GM21619 (cell line): ENCODE measurements around the gene MRPL4.
A peak's percentile ranks its signal among the peaks of the same experiment; 100 is the strongest.
"Not testable (repeated sequence)": the region's sequence is repeated elsewhere in the genome, so short reads cannot be mapped to it uniquely, and the experiment has no call there.

Source experiments
- ATAC-seq: cut with Tn5 transposase; IDR thresholded peaks from one replicate; pipeline ENCODE4 v1.9.1; 2021; ENCODE audit not compliant: unreplicated experiment

The MRPL4 gene

GRCh38 chr19:10230173-10230860, 21.7 kb upstream of the MRPL4 start:
- no peak for ATAC-seq

- peak; percentile 28 for ATAC-seq
Measured at GRCh38 chr19:10230861-10231611, 21.0 kb upstream of the MRPL4 start, which contains the start of gene S1PR2. S1PR2 (minus strand) TSS chr19:10231331; CDS start chr19:10224905, 6,426 bp downstream.

- ATAC-seq: no peak
Measured at GRCh38 chr19:10231612-10232228, 20.3 kb upstream of the MRPL4 start.

GRCh38 chr19:10233946-10234345, 18.1 kb upstream of the MRPL4 start:
- ATAC-seq: no peak

GRCh38 chr19:10235003-10235402, 17.0 kb upstream of the MRPL4 start:
- ATAC-seq: no peak

- not testable (repeated sequence) for ATAC-seq
Measured at GRCh38 chr19:10235409-10235808, 16.6 kb upstream of the MRPL4 start.

GRCh38 chr19:10237702-10238101, 14.3 kb upstream of the MRPL4 start:
- no peak for ATAC-seq

GRCh38 chr19:10238172-10238783, 13.7 kb upstream of the MRPL4 start:
- ATAC-seq: no peak

GRCh38 chr19:10241826-10242449, 10.1 kb upstream of the MRPL4 start:
- not testable (repeated sequence) for ATAC-seq

- no peak for ATAC-seq
Measured at GRCh38 chr19:10243606-10244005, 8.4 kb upstream of the MRPL4 start.

- ATAC-seq: no peak
Measured at GRCh38 chr19:10245189-10245939, 6.7 kb upstream of the MRPL4 start.

- ATAC-seq: no peak
Measured at GRCh38 chr19:10246511-10246910, 5.5 kb upstream of the MRPL4 start.

- no peak for ATAC-seq
Measured at GRCh38 chr19:10252707-10253106, 693 bp downstream of the MRPL4 start.

GRCh38 chr19:10254244-10254643, 2.2 kb downstream of the MRPL4 start:
- ATAC-seq: no peak

GRCh38 chr19:10255358-10255757, 3.3 kb downstream of the MRPL4 start:
- ATAC-seq: no peak

- no peak for ATAC-seq
Measured at GRCh38 chr19:10256551-10256950, 4.5 kb downstream of the MRPL4 start.

- no peak for ATAC-seq
Measured at GRCh38 chr19:10256970-10257615, 5.1 kb downstream of the MRPL4 start.

- no peak for ATAC-seq
Measured at GRCh38 chr19:10258080-10258710, 6.2 kb downstream of the MRPL4 start.

- ATAC-seq: no peak
Measured at GRCh38 chr19:10259162-10259905, 7.3 kb downstream of the MRPL4 start.
